A673 (cell line): ENCODE results near the gene KEL.
"Not testable (repeated sequence)": the region's sequence is repeated elsewhere in the genome, so short reads cannot be mapped to it uniquely, and the experiment has no call there.

ENCODE experiments used
- CTCF ChIP-seq: fragments of 300-800, 200-600 bp; sonication (generic); conservative IDR thresholded peaks from 2 replicates; pipeline ENCODE4 v1.5.1; 2017; ENCODE audit warnings: low read depth, mild to moderate bottlenecking, antibody characterized with exemption, low read length, moderate library complexity, mixed read lengths
- EZH2 ChIP-seq: fragments of 200-600 bp; sonication (generic); IDR thresholded peaks from 2 replicates; pipeline ENCODE4 v1.6.1; 2017; ENCODE audit warnings: borderline replicate concordance, low read depth, mild to moderate bottlenecking, mixed read lengths, antibody characterized with exemption, low read length; ENCODE audit not compliant: poor library complexity, severe bottlenecking

- not testable (repeated sequence) for TF ChIP-seq CTCF, EZH2
Measured at GRCh38 chr7:142978402-142978801, 16.2 kb upstream of the KEL start.
